ENCODE results near the gene NKX6-1.

NKX6-1 gene

GRCh38 chr4:84498203-84498934 is 723 bp downstream of the NKX6-1 start:
- Histone ChIP-seq H3K27me3 (ENCODE audit: insufficient read depth, low read length) (peaks cover 100% of the 10 kb centered on the region), H2AFZ (ENCODE audit: low read length, unreplicated experiment) (peak overlapping the region; percentile 17), H3K36me3 (ENCODE audit: insufficient read depth, low read length) (no peaks in the 10 kb centered on the region), H3K79me2 (ENCODE audit: control insufficient read depth, insufficient read depth, low read length, unreplicated experiment) (no peaks in the 10 kb centered on the region), H3K27ac (ENCODE audit: low read depth, low read length) (no peak overlapping the region), H3K4me1 (ENCODE audit: control insufficient read depth, insufficient read depth, low read length, unreplicated experiment) (no peaks in the 10 kb centered on the region), H3K4me3 (ENCODE audit: low read depth, low read length) (peak overlapping the region; percentile 76)

GRCh38 chr4:84497504-84498202 is 1.4 kb downstream of the NKX6-1 start:
- no peak overlapping the region for H3K27ac ChIP-seq (ENCODE audit: low read depth, low read length)
- peak overlapping the region; percentile 76 for H3K4me3 ChIP-seq (ENCODE audit: low read depth, low read length)

GRCh38 chr4:84496706-84497503 is 2.2 kb downstream of the NKX6-1 start:
- Histone ChIP-seq H3K27ac (ENCODE audit: low read depth, low read length) (no peak overlapping the region), H2AFZ (ENCODE audit: low read length, unreplicated experiment) (no peak overlapping the region), H3K36me3 (ENCODE audit: insufficient read depth, low read length) (no peaks in the 10 kb centered on the region), H3K27me3 (ENCODE audit: insufficient read depth, low read length) (peaks cover 100% of the 10 kb centered on the region), H3K79me2 (ENCODE audit: control insufficient read depth, insufficient read depth, low read length, unreplicated experiment) (no peaks in the 10 kb centered on the region), H3K4me3 (ENCODE audit: low read depth, low read length) (no peak overlapping the region), H3K4me1 (ENCODE audit: control insufficient read depth, insufficient read depth, low read length, unreplicated experiment) (no peaks in the 10 kb centered on the region)

More at GRCh38 chr4:84497504-84498202, 1.4 kb downstream of the NKX6-1 start:
- Histone ChIP-seq H3K36me3 (ENCODE audit: insufficient read depth, low read length) (no peaks in the 10 kb centered on the region), H3K27me3 (ENCODE audit: insufficient read depth, low read length) (peaks cover 100% of the 10 kb centered on the region), H3K79me2 (ENCODE audit: control insufficient read depth, insufficient read depth, low read length, unreplicated experiment) (no peaks in the 10 kb centered on the region), H3K4me1 (ENCODE audit: control insufficient read depth, insufficient read depth, low read length, unreplicated experiment) (no peaks in the 10 kb centered on the region), H2AFZ (ENCODE audit: low read length, unreplicated experiment) (no peak overlapping the region)

DNA sequence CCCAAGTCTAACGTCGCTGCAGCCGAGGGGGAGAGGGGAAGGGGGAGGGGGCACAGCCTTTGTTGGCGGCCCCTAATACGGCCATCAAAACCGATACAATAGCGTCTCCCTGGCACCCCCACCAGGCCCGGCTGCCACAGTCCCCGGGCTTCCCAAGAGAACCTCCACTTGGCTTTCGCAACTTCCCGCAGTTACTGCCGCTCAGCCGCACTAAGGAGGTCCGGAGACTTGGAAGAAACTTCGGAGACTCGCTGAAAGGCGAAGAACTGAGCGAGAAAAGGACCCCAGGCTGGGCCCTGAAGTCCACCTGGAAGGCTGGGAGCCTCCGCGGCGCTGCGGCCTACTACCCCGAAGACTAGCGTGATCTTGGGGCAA is 2.8 kb downstream of the NKX6-1 start:
- Histone ChIP-seq H3K4me1 (ENCODE audit: control insufficient read depth, insufficient read depth, low read length, unreplicated experiment) (no peaks in the 10 kb centered on the region), H3K27ac (ENCODE audit: low read depth, low read length) (no peak overlapping the region), H3K4me3 (ENCODE audit: low read depth, low read length) (no peak overlapping the region), H2AFZ (ENCODE audit: low read length, unreplicated experiment) (no peak overlapping the region), H3K27me3 (ENCODE audit: insufficient read depth, low read length) (peaks cover 100% of the 10 kb centered on the region), H3K36me3 (ENCODE audit: insufficient read depth, low read length) (no peaks in the 10 kb centered on the region), H3K79me2 (ENCODE audit: control insufficient read depth, insufficient read depth, low read length, unreplicated experiment) (no peaks in the 10 kb centered on the region)

DNA sequence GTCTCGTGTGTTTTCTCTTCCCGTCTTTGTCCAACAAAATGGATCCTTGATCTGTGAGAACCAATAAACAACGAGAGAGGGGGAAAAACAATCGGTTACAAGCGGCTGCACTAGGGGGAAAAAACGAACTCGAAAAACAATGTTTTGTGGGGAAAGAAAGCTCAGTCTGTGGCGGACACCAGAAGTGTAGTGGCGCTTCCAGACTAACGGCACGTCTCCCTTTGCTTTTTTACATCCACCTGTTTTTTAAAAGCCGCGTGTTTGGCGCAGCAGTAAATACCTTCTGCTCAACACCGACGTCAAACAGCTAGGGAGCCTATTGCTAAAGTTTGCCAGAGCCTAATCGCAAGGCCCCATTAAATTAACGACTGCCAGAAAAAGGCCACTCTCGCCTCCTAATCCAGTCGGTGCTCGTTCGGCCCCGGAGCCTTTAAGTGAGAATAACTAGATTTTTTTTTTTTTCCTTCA is 3.3 kb downstream of the NKX6-1 start:
- Histone ChIP-seq H3K36me3 (ENCODE audit: insufficient read depth, low read length) (no peaks in the 10 kb centered on the region), H3K4me1 (ENCODE audit: control insufficient read depth, insufficient read depth, low read length, unreplicated experiment) (no peaks in the 10 kb centered on the region), H3K79me2 (ENCODE audit: control insufficient read depth, insufficient read depth, low read length, unreplicated experiment) (no peaks in the 10 kb centered on the region), H2AFZ (ENCODE audit: low read length, unreplicated experiment) (no peak overlapping the region), H3K4me3 (ENCODE audit: low read depth, low read length) (no peak overlapping the region), H3K27me3 (ENCODE audit: insufficient read depth, low read length) (peaks cover 100% of the 10 kb centered on the region), H3K27ac (ENCODE audit: low read depth, low read length) (no peak overlapping the region)

- H3K27ac ChIP-seq (ENCODE audit: low read depth, low read length) = no peak overlapping the region
- H3K36me3 ChIP-seq (ENCODE audit: insufficient read depth, low read length) = no peaks in the 10 kb centered on the region
- H2AFZ ChIP-seq (ENCODE audit: low read length, unreplicated experiment) = no peak overlapping the region
- H3K79me2 ChIP-seq (ENCODE audit: control insufficient read depth, insufficient read depth, low read length, unreplicated experiment) = no peaks in the 10 kb centered on the region
- no peaks in the 10 kb centered on the region for H3K4me1 ChIP-seq (ENCODE audit: control insufficient read depth, insufficient read depth, low read length, unreplicated experiment)
- H3K4me3 ChIP-seq (ENCODE audit: low read depth, low read length) = no peak overlapping the region
- H3K27me3 ChIP-seq (ENCODE audit: insufficient read depth, low read length) = peaks cover 100% of the 10 kb centered on the region
Measured at GRCh38 chr4:84495118-84495793, 3.8 kb downstream of the NKX6-1 start.

- H3K79me2 ChIP-seq (ENCODE audit: control insufficient read depth, insufficient read depth, low read length, unreplicated experiment) = no peaks in the 10 kb centered on the region
- H3K27me3 ChIP-seq (ENCODE audit: insufficient read depth, low read length) = peaks cover 100% of the 10 kb centered on the region
- no peak overlapping the region for H2AFZ ChIP-seq (ENCODE audit: low read length, unreplicated experiment)
- H3K4me3 ChIP-seq (ENCODE audit: low read depth, low read length) = no peak overlapping the region
- H3K27ac ChIP-seq (ENCODE audit: low read depth, low read length) = no peak overlapping the region
- H3K36me3 ChIP-seq (ENCODE audit: insufficient read depth, low read length) = no peaks in the 10 kb centered on the region
- no peaks in the 10 kb centered on the region for H3K4me1 ChIP-seq (ENCODE audit: control insufficient read depth, insufficient read depth, low read length, unreplicated experiment)
Measured at GRCh38 chr4:84494531-84494930, 4.6 kb downstream of the NKX6-1 start.

GRCh38 chr4:84494076-84494475 is 5.0 kb downstream of the NKX6-1 start:
- H3K36me3 ChIP-seq (ENCODE audit: insufficient read depth, low read length) = no peaks in the 10 kb centered on the region
- H2AFZ ChIP-seq (ENCODE audit: low read length, unreplicated experiment) = no peak overlapping the region
- no peaks in the 10 kb centered on the region for H3K4me1 ChIP-seq (ENCODE audit: control insufficient read depth, insufficient read depth, low read length, unreplicated experiment)
- H3K79me2 ChIP-seq (ENCODE audit: control insufficient read depth, insufficient read depth, low read length, unreplicated experiment) = no peaks in the 10 kb centered on the region
- H3K4me3 ChIP-seq (ENCODE audit: low read depth, low read length) = no peak overlapping the region
- peaks cover 100% of the 10 kb centered on the region for H3K27me3 ChIP-seq (ENCODE audit: insufficient read depth, low read length)
- no peak overlapping the region for H3K27ac ChIP-seq (ENCODE audit: low read depth, low read length)

- Histone ChIP-seq H3K4me1 (ENCODE audit: control insufficient read depth, insufficient read depth, low read length, unreplicated experiment) (no peaks in the 10 kb centered on the region), H3K36me3 (ENCODE audit: insufficient read depth, low read length) (no peaks in the 10 kb centered on the region), H3K4me3 (ENCODE audit: low read depth, low read length) (no peak overlapping the region; the same call in 1 of the 2 replicates), H3K27ac (ENCODE audit: low read depth, low read length) (no peak overlapping the region), H3K79me2 (ENCODE audit: control insufficient read depth, insufficient read depth, low read length, unreplicated experiment) (no peaks in the 10 kb centered on the region), H2AFZ (ENCODE audit: low read length, unreplicated experiment) (no peak overlapping the region), H3K27me3 (ENCODE audit: insufficient read depth, low read length) (peaks cover 100% of the 10 kb centered on the region)
Measured at GRCh38 chr4:84493092-84493850, 5.8 kb downstream of the NKX6-1 start.

- H2AFZ ChIP-seq (ENCODE audit: low read length, unreplicated experiment) = no peak overlapping the region
- no peaks in the 10 kb centered on the region for H3K79me2 ChIP-seq (ENCODE audit: control insufficient read depth, insufficient read depth, low read length, unreplicated experiment)
- no peaks in the 10 kb centered on the region for H3K4me1 ChIP-seq (ENCODE audit: control insufficient read depth, insufficient read depth, low read length, unreplicated experiment)
- H3K27me3 ChIP-seq (ENCODE audit: insufficient read depth, low read length) = peaks cover 100% of the 10 kb centered on the region
- H3K4me3 ChIP-seq (ENCODE audit: low read depth, low read length) = no peak overlapping the region
- H3K36me3 ChIP-seq (ENCODE audit: insufficient read depth, low read length) = no peaks in the 10 kb centered on the region
- H3K27ac ChIP-seq (ENCODE audit: low read depth, low read length) = no peak overlapping the region
Measured at GRCh38 chr4:84492737-84493091, 6.4 kb downstream of the NKX6-1 start.
